Measurements from ENCODE around the gene GRIP1. TPM values are rescaled to one million over a fixed set of nuclear protein-coding genes. Genes with fewer than 3 reads are reported as not detected.

Gene GRIP1
- total and polyA plus RNA-seq, 10 of the 15 experiments (the other 5 are each of a cell fraction or from before 2014, with no cell fraction given), result 0.05 to 0.85 (median 0.50) TPM; not detected in 7

- no peak overlapping the region for H3K4me3 ChIP-seq
- H3K27me3 ChIP-seq (replicated peaks in 1 of 2; ENCODE audit: control insufficient read depth in 2 of 2, insufficient read depth in 2 of 2, low read length in 1 of 2), result no peaks in the 10 kb centered on the region
- H4K20me1 ChIP-seq (ENCODE audit: control insufficient read depth, insufficient read depth), result no peaks in the 10 kb centered on the region
- no peak for FAIRE-seq
- POLR2A ChIA-PET, result no interaction called here
- in situ Hi-C loops (cut with MboI) (no loop called here), intact Hi-C loops (cut with micrococcal nuclease; ENCODE audit: unreplicated experiment) (no loop called here)
- CTCF ChIA-PET, result interaction anchor here (1.0 kb wide), 1 partner anchor 31 kb away, joined by 3 read pairs; no protein-coding TSS in a partner anchor
- ATAC-seq, result no peak
- no peak overlapping the region for H3K27ac ChIP-seq (ENCODE audit: control insufficient read depth, insufficient read depth)
- no peaks in the 10 kb centered on the region for H3K9me3 ChIP-seq (replicated peaks; ENCODE audit: control insufficient read depth, insufficient read depth, low read length)
- BruUV-seq (replicated peaks), result no TSS peak
- no peaks in the 10 kb centered on the region for H3K79me2 ChIP-seq (ENCODE audit: control insufficient read depth, insufficient read depth, low read length)
- SMC1A ChIA-PET (ENCODE audit: uncharacterized antibody, unreplicated experiment), result interaction anchor here (1.4 kb wide), 1 partner anchor 10 kb away, joined by 4 read pairs; no protein-coding TSS in a partner anchor
- DNase-seq (ENCODE audit: low read depth, low spot score), result no peak
- H3K4me1 ChIP-seq (ENCODE audit: control insufficient read depth, insufficient read depth, low read length), result peaks cover 9% of the 10 kb centered on the region; the same call in 1 of the 2 replicates
- H3K36me3 ChIP-seq (ENCODE audit: control insufficient read depth in 2 of 2, insufficient read depth in 2 of 2, low read length in 1 of 2), result no peaks in the 10 kb centered on the region
- H3K4me2 ChIP-seq (ENCODE audit: control insufficient read depth, insufficient read depth), result no peak overlapping the region
- TF ChIP-seq HDAC6 (IDR thresholded peaks at IDR 0.05; ENCODE audit: unreplicated experiment), result no peak
- no peak for TF ChIP-seq RBBP5 (conservative IDR thresholded peaks at IDR 0.05)
- no peak for TF ChIP-seq PAX8 (IDR thresholded peaks at IDR 0.05)
- H3K9ac ChIP-seq (ENCODE audit: control insufficient read depth, insufficient read depth, low read length), result no peak overlapping the region
- WGBS (ENCODE audit: insufficient coverage, insufficient replicate concordance, low lambda C conversion rate, missing lambda C conversion rate), result 0% methylated on average over 1 of the region's 1 CpG
- RAD21 ChIA-PET (ENCODE audit: unreplicated experiment), result no interaction called here
- H2AFZ ChIP-seq (ENCODE audit: control insufficient read depth, low read depth, low read length), result no peak overlapping the region
These were observed 16.1 kb downstream of the GRIP1 start for GRCh38 chr12:66662729-66663128.

DNA sequence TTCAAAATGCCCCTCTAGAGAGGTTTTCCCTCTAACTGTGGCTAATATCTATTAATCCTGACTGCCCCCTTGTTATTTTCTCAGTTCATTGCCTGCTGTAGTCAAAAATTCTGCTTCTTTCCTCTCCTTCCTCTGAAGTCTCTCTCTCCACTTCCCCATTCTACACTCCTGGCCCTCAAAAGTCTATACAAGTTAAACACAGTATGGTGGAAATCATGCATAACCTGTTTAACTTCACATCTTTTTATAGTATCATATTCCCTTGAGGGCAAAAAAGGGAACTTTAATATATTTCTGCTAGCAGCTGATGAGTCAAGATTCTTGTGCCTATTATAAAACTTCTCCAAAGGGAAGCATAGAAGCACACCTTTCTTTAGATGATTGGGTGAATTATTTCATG is 16.7 kb downstream of the GRIP1 start:
- Histone ChIP-seq H3K27me3 (replicated peaks in 1 of 2; ENCODE audit: control insufficient read depth in 2 of 2, insufficient read depth in 2 of 2, low read length in 1 of 2) (no peaks in the 10 kb centered on the region), H3K36me3 (ENCODE audit: control insufficient read depth in 2 of 2, insufficient read depth in 2 of 2, low read length in 1 of 2) (no peaks in the 10 kb centered on the region), H3K79me2 (ENCODE audit: control insufficient read depth, insufficient read depth, low read length) (no peaks in the 10 kb centered on the region), H2AFZ (ENCODE audit: control insufficient read depth, low read depth, low read length) (no peak overlapping the region), H3K4me1 (ENCODE audit: control insufficient read depth, insufficient read depth, low read length) (peaks cover 9% of the 10 kb centered on the region; the same call in 1 of the 2 replicates), H3K4me2 (ENCODE audit: control insufficient read depth, insufficient read depth) (peak overlapping the region; percentile 38; the same call in 1 of the 2 replicates), H4K20me1 (ENCODE audit: control insufficient read depth, insufficient read depth) (no peaks in the 10 kb centered on the region), H3K4me3 (no peak overlapping the region), H3K9me3 (replicated peaks; ENCODE audit: control insufficient read depth, insufficient read depth, low read length) (no peaks in the 10 kb centered on the region), H3K9ac (ENCODE audit: control insufficient read depth, insufficient read depth, low read length) (no peak overlapping the region), H3K27ac (ENCODE audit: control insufficient read depth, insufficient read depth) (no peak overlapping the region)
- ChIA-PET CTCF (no interaction called here), POLR2A (no interaction called here), RAD21 (ENCODE audit: unreplicated experiment) (no interaction called here), SMC1A (ENCODE audit: uncharacterized antibody, unreplicated experiment) (interaction anchor here (1.4 kb wide), 1 partner anchor 11 kb away, joined by 4 read pairs; no protein-coding TSS in a partner anchor)
- BruUV-seq (replicated peaks), result no TSS peak
- peak; percentile 34; the same call in 2 of the 3 replicates for ATAC-seq
- DNase-seq (ENCODE audit: low read depth, low spot score), result no peak
- in situ Hi-C loops (cut with MboI), result no loop called here
- intact Hi-C loops (cut with micrococcal nuclease; ENCODE audit: unreplicated experiment), result no loop called here
- TF ChIP-seq EED (IDR thresholded peaks at IDR 0.05; ENCODE audit: low read depth) (no peak), SPI1 (IDR thresholded peaks at IDR 0.05; ENCODE audit: borderline replicate concordance, insufficient read depth, low read depth, low read length) (peak; percentile 71; the same call in 1 of the 2 replicates)
- no peak for FAIRE-seq

Measured in GM12878 (cell line).